OCI-LY7 (cell line): ENCODE results near the gene HMG20A.

Source experiments
- CTCF ChIP-seq: fragments of 200-600 bp; sonication (generic); conservative IDR thresholded peaks from 2 replicates; pipeline ENCODE4 v1.5.1; 2014; ENCODE audit warnings: mild to moderate bottlenecking, antibody characterized with exemption, low read length, moderate library complexity, mixed read lengths
- EZH2phosphoT487 ChIP-seq: fragments of 200-600 bp; sonication (generic); IDR thresholded peaks from 2 replicates; pipeline ENCODE4 v1.6.1; 2018; ENCODE audit warnings: low read depth, borderline replicate concordance, mild to moderate bottlenecking, mixed run types, antibody characterized with exemption, low read length, moderate library complexity, mixed read lengths

GRCh38 chr15:77421370-77421700 is 647 bp downstream of the HMG20A start:
- TF ChIP-seq CTCF (0 out of 2 replicates have a peak, but pooled peaks have one; percentile 5), EZH2phosphoT487 (no peak)
